A673 (cell line): ENCODE results near the gene FGF3.

ENCODE experiments used
- CTCF ChIP-seq: fragments of 300-800, 200-600 bp; sonication (generic); conservative IDR thresholded peaks from 2 replicates; pipeline ENCODE4 v1.5.1; 2017; ENCODE audit warnings: low read depth, mild to moderate bottlenecking, antibody characterized with exemption, low read length, moderate library complexity, mixed read lengths
- EZH2 ChIP-seq: fragments of 200-600 bp; sonication (generic); IDR thresholded peaks from 2 replicates; pipeline ENCODE4 v1.6.1; 2017; ENCODE audit warnings: borderline replicate concordance, low read depth, mild to moderate bottlenecking, mixed read lengths, antibody characterized with exemption, low read length; ENCODE audit not compliant: poor library complexity, severe bottlenecking

GRCh38 chr11:69781241-69781640 is 38.0 kb downstream of the FGF3 start:
- TF ChIP-seq CTCF (no peak), EZH2 (no peak)
